ENCODE data around the gene CCDC191.

DNA sequence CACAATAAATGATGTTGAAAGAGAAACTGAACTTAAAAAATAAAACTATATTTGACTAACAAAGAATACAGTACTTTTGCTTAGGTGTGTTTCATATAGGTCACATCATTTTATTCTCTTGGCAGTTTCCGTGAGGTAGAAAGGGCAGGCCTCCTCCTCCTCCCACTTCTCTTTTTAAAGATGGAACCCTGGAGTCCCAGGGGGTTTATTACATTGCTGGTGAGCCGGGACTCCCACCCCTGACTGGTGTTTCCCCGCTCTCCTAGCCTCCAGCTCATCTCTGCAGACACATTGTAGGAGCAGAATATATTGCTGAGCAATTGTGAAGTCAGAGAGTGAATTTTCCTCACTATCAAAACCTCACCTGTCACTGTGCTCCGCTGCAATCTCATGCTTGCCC lies 78.5 kb downstream of the CCDC191 start:
- TF ChIP-seq ZNF384 (IDR thresholded peaks at IDR 0.05), result no peak
- no peak for TF ChIP-seq L3MBTL2 (conservative IDR thresholded peaks at IDR 0.05)
- no peak for TF ChIP-seq TARDBP (IDR thresholded peaks at IDR 0.05)
- no peak for TF ChIP-seq FOXK2 (IDR thresholded peaks at IDR 0.05)
- TF ChIP-seq HDGF (IDR thresholded peaks at IDR 0.05; ENCODE audit: borderline replicate concordance), result no peak
- TF ChIP-seq FOXM1 (IDR thresholded peaks at IDR 0.05; ENCODE audit: borderline replicate concordance), result no peak

Measured in HEK293T (cell line).